Trophoblast cell (in vitro differentiated cells and primary cell): ENCODE results near the gene APCDD1.

Experiments used
- DNase-seq, 2 donors: peaks; one replicate each; pipeline ENCODE4 v3.0.0-alpha.2; 2016
- H2AFZ ChIP-seq: 2 replicates; pipeline ENCODE4 v1.6.1; 2013; ENCODE audit warnings: low read length, moderate library complexity, mild to moderate bottlenecking; ENCODE audit not compliant: insufficient read depth, poor library complexity
- H2AK5ac ChIP-seq: 2 replicates; pipeline ENCODE4 v1.6.1; 2013; ENCODE audit warnings: mild to moderate bottlenecking, low read length
- H2BK120ac ChIP-seq: 2 replicates; pipeline ENCODE4 v1.6.1; 2013; ENCODE audit warnings: low read length, mild to moderate bottlenecking, moderate library complexity; ENCODE audit not compliant: insufficient read depth, poor library complexity
- H2BK12ac ChIP-seq: 2 replicates; pipeline ENCODE4 v1.6.1; 2013; ENCODE audit warnings: mild to moderate bottlenecking, low read length, moderate library complexity
- H2BK5ac ChIP-seq: 2 replicates; pipeline ENCODE4 v1.6.1; 2013; ENCODE audit warnings: low read length, low read depth, moderate library complexity, mild to moderate bottlenecking; ENCODE audit not compliant: poor library complexity
- H3K14ac ChIP-seq: 2 replicates; pipeline ENCODE4 v1.6.1; 2013; ENCODE audit warnings: mild to moderate bottlenecking, low read length
- H3K18ac ChIP-seq: 2 replicates; pipeline ENCODE4 v1.6.1; 2013; ENCODE audit warnings: mild to moderate bottlenecking, low read length
- H3K23ac ChIP-seq: 2 replicates; pipeline ENCODE4 v1.6.1; 2013; ENCODE audit warnings: low read length
- H3K27ac ChIP-seq: 2 replicates; pipeline ENCODE4 v1.5.1; 2013; ENCODE audit warnings: low read depth, mild to moderate bottlenecking, inconsistent platforms, low read length, moderate library complexity
- H3K27me3 ChIP-seq: 2 replicates; pipeline ENCODE4 v1.6.1; 2013; ENCODE audit warnings: inconsistent platforms, mild to moderate bottlenecking, low read length, moderate library complexity; ENCODE audit not compliant: insufficient read depth
- H3K36me3 ChIP-seq, 2 experiments: 1 replicate in 1 of 2; 2 replicates in 1 of 2; pipeline ENCODE4 v1.6.1; 2013; ENCODE audit warnings: low read length in 2 of 2, mild to moderate bottlenecking in 2 of 2, moderate library complexity in 1 of 2; ENCODE audit not compliant: insufficient read depth in 2 of 2, control insufficient read depth in 1 of 2
- H3K4ac ChIP-seq: 2 replicates; pipeline ENCODE4 v1.6.1; 2013; ENCODE audit warnings: low read depth, mild to moderate bottlenecking, low read length, moderate library complexity
- H3K4me1 ChIP-seq, 2 experiments: 1 replicate in 1 of 2; 2 replicates in 1 of 2; pipeline ENCODE4 v1.6.1; 2013; ENCODE audit warnings: low read length in 2 of 2, mild to moderate bottlenecking in 2 of 2, moderate library complexity in 1 of 2; ENCODE audit not compliant: insufficient read depth in 2 of 2, control insufficient read depth in 1 of 2
- H3K4me2 ChIP-seq: 2 replicates; pipeline ENCODE4 v1.6.1; 2013; ENCODE audit warnings: inconsistent platforms, mild to moderate bottlenecking, low read length, moderate library complexity
- H3K4me3 ChIP-seq: 2 replicates; pipeline ENCODE4 v1.5.1; 2013; ENCODE audit warnings: mild to moderate bottlenecking, low read depth, low read length, inconsistent platforms
- H3K79me1 ChIP-seq: one replicate; pipeline ENCODE4 v1.6.1; 2013; ENCODE audit warnings: low read length
- H3K79me2 ChIP-seq: 2 replicates; pipeline ENCODE4 v1.6.1; 2013; ENCODE audit warnings: low read length, mild to moderate bottlenecking; ENCODE audit not compliant: control insufficient read depth, insufficient read depth, poor library complexity
- H3K9ac ChIP-seq: 2 replicates; pipeline ENCODE4 v1.6.1; 2013; ENCODE audit warnings: mild to moderate bottlenecking, low read length
- H3K9me3 ChIP-seq: 2 replicates; pipeline ENCODE4 v1.6.1; 2013; ENCODE audit warnings: low read depth, mild to moderate bottlenecking, control low read depth, inconsistent platforms, low read length; ENCODE audit not compliant: insufficient read depth
- H4K12ac ChIP-seq: 2 replicates; pipeline ENCODE4 v1.6.1; 2013; ENCODE audit warnings: low read depth, mild to moderate bottlenecking, low read length, moderate library complexity
- H4K8ac ChIP-seq: 2 replicates; pipeline ENCODE4 v1.6.1; 2013; ENCODE audit warnings: low read depth, mild to moderate bottlenecking, low read length, moderate library complexity
- H4K91ac ChIP-seq: one replicate; pipeline ENCODE4 v1.6.1; 2013; ENCODE audit warnings: low read depth, mild to moderate bottlenecking, low read length, moderate library complexity
- WGBS: extraction: QIAGEN DNeasy Blood & Tissue Kit; methylation state at CpG from one replicate; pipeline ENCODE4 v1.1.7; 2013; ENCODE audit warnings: missing lambda C conversion rate; ENCODE audit not compliant: insufficient read length, insufficient coverage; ENCODE audit errors: extremely low coverage; 5-methylcytosine and 5-hydroxymethylcytosine counted together

The APCDD1 gene

GRCh38 chr18:10519999-10520935 lies 65.8 kb downstream of the APCDD1 start:
- no peak overlapping the region for H2AK5ac ChIP-seq
- H3K9ac ChIP-seq = no peak overlapping the region
- H2AFZ ChIP-seq = no peak overlapping the region
- no peak overlapping the region for H3K4ac ChIP-seq
- H3K14ac ChIP-seq = no peak overlapping the region
- H3K27ac ChIP-seq = no peak overlapping the region
- no peak overlapping the region for H4K91ac ChIP-seq
- H2BK12ac ChIP-seq = no peak overlapping the region
- no peak overlapping the region for H3K4me2 ChIP-seq
- no peaks in the 10 kb centered on the region for H3K36me3 ChIP-seq
- no CpG with 5 or more reads among the region's 17 CpGs for whole genome bisulfite sequencing
- DNase-seq = peak; percentile 79 to 94
- peaks cover 4% of the 10 kb centered on the region for H3K9me3 ChIP-seq
- no peaks in the 10 kb centered on the region for H3K79me2 ChIP-seq
- no peak overlapping the region for H3K23ac ChIP-seq
- H3K27me3 ChIP-seq = no peaks in the 10 kb centered on the region
- H3K79me1 ChIP-seq = no peaks in the 10 kb centered on the region
- H2BK5ac ChIP-seq = no peak overlapping the region
- H3K4me3 ChIP-seq = no peak overlapping the region
- H3K18ac ChIP-seq = no peak overlapping the region
- H2BK120ac ChIP-seq = no peak overlapping the region
- H4K12ac ChIP-seq = no peak overlapping the region
- H3K4me1 ChIP-seq = no peaks in the 10 kb centered on the region
- H4K8ac ChIP-seq = no peak overlapping the region

- WGBS = no CpG with 5 or more reads among the region's 8 CpGs
- peak overlapping the region; percentile 77 for H3K23ac ChIP-seq
- H3K27ac ChIP-seq = no peak overlapping the region
These were observed 67.1 kb downstream of the APCDD1 start for GRCh38 chr18:10521566-10521965.

GRCh38 chr18:10522574-10522973 lies 68.1 kb downstream of the APCDD1 start:
- Histone ChIP-seq H3K4me3 (no peak overlapping the region), H4K12ac (no peak overlapping the region), H2BK12ac (no peak overlapping the region), H3K4me1 (no peaks in the 10 kb centered on the region), H3K9me3 (peaks cover 2% of the 10 kb centered on the region), H2BK5ac (no peak overlapping the region), H3K36me3 (no peaks in the 10 kb centered on the region), H3K18ac (no peak overlapping the region), H3K79me1 (peaks cover 7% of the 10 kb centered on the region), H2AFZ (no peak overlapping the region), H3K14ac (no peak overlapping the region), H4K8ac (no peak overlapping the region), H2AK5ac (no peak overlapping the region), H3K27me3 (no peaks in the 10 kb centered on the region), H3K79me2 (peaks cover 7% of the 10 kb centered on the region), H3K4ac (no peak overlapping the region), H3K4me2 (no peak overlapping the region), H3K27ac (no peak overlapping the region), H3K9ac (no peak overlapping the region), H3K23ac (no peak overlapping the region), H2BK120ac (no peak overlapping the region), H4K91ac (no peak overlapping the region)
- WGBS = no CpG with 5 or more reads among the region's 2 CpGs
- DNase-seq = no peak

More at GRCh38 chr18:10521566-10521965, 67.1 kb downstream of the APCDD1 start:
- Histone ChIP-seq H3K18ac (no peak overlapping the region), H3K27me3 (no peaks in the 10 kb centered on the region), H2AK5ac (no peak overlapping the region), H4K12ac (no peak overlapping the region), H4K91ac (no peak overlapping the region), H3K4ac (no peak overlapping the region), H3K36me3 (no peaks in the 10 kb centered on the region), H3K4me3 (peak overlapping the region; percentile 35), H3K79me2 (peaks cover 4% of the 10 kb centered on the region), H2BK5ac (no peak overlapping the region), H2AFZ (no peak overlapping the region), H3K79me1 (peaks cover 7% of the 10 kb centered on the region), H4K8ac (no peak overlapping the region), H3K4me2 (no peak overlapping the region), H3K9ac (peak overlapping the region; percentile 14), H2BK12ac (no peak overlapping the region), H3K9me3 (peaks cover 4% of the 10 kb centered on the region), H3K4me1 (no peaks in the 10 kb centered on the region), H3K14ac (no peak overlapping the region), H2BK120ac (no peak overlapping the region)
- no peak for DNase-seq

- H3K9ac ChIP-seq = no peak overlapping the region
- H3K9me3 ChIP-seq = peaks cover 2% of the 10 kb centered on the region
- no peak overlapping the region for H4K12ac ChIP-seq
- no peak overlapping the region for H2AK5ac ChIP-seq
- no peak overlapping the region for H2AFZ ChIP-seq
- DNase-seq = no peak
- no peaks in the 10 kb centered on the region for H3K4me1 ChIP-seq
- H3K18ac ChIP-seq = no peak overlapping the region
- peaks cover 7% of the 10 kb centered on the region for H3K79me1 ChIP-seq
- no peak overlapping the region for H3K23ac ChIP-seq
- no peak overlapping the region for H3K14ac ChIP-seq
- no peak overlapping the region for H3K4me3 ChIP-seq
- H3K4ac ChIP-seq = no peak overlapping the region
- H2BK12ac ChIP-seq = no peak overlapping the region
- no peaks in the 10 kb centered on the region for H3K27me3 ChIP-seq
- no peaks in the 10 kb centered on the region for H3K36me3 ChIP-seq
- H2BK5ac ChIP-seq = no peak overlapping the region
- no peak overlapping the region for H2BK120ac ChIP-seq
- H3K27ac ChIP-seq = no peak overlapping the region
- WGBS = no CpG with 5 or more reads among the region's 4 CpGs
- H3K4me2 ChIP-seq = no peak overlapping the region
- H4K8ac ChIP-seq = no peak overlapping the region
- no peak overlapping the region for H4K91ac ChIP-seq
- H3K79me2 ChIP-seq = peaks cover 7% of the 10 kb centered on the region
These were observed 69.1 kb downstream of the APCDD1 start for GRCh38 chr18:10523544-10523943.
